Measurements from ENCODE around the gene SLC22A1. TPM values are rescaled to one million over a fixed set of nuclear protein-coding genes. Genes with fewer than 3 reads are reported as not detected.
"Not testable (repeated sequence)": the region's sequence is repeated elsewhere in the genome, so short reads cannot be mapped to it uniquely, and the experiment has no call there.

The SLC22A1 gene
- total RNA-seq, 2 experiments from 2014 or later, result 0.82 to 1.6 TPM

GRCh38 chr6:160118620-160119229 lies 2.9 kb upstream of the SLC22A1 start:
- CTCF ChIA-PET, result interaction anchor here (1.6 kb wide), 1 partner anchor 11 kb away, joined by 3 read pairs; no protein-coding TSS in a partner anchor

GRCh38 chr6:160120087-160120486 lies 1.5 kb upstream of the SLC22A1 start:
- CTCF ChIA-PET, result interaction anchor here (0.8 to 0.9 kb wide), 2 partner anchors 21 to 335 kb away, joined by 3 read pairs; no protein-coding TSS in a partner anchor
- Mint-ChIP-seq H3K27me3 (no peaks in the 10 kb centered on the region), H3K36me3 (peaks cover 15% of the 10 kb centered on the region), H3K27ac (no peak overlapping the region), H3K4me3 (no peak overlapping the region), H3K4me1 (no peaks in the 10 kb centered on the region), H3K9me3 (ENCODE audit: low read depth) (no peaks in the 10 kb centered on the region)
- DNase-seq (no peak), ATAC-seq (no peak)

More at GRCh38 chr6:160118620-160119229, 2.9 kb upstream of the SLC22A1 start:
- DNase-seq (no peak), ATAC-seq (no peak)
- Mint-ChIP-seq H3K9me3 (ENCODE audit: low read depth) (no peaks in the 10 kb centered on the region), H3K27me3 (no peaks in the 10 kb centered on the region), H3K36me3 (peaks cover 15% of the 10 kb centered on the region), H3K4me1 (no peaks in the 10 kb centered on the region), H3K4me3 (no peak overlapping the region), H3K27ac (no peak overlapping the region)

GRCh38 chr6:160121981-160122380 lies 366 bp downstream of the SLC22A1 start:
- no peak overlapping the region for H3K27ac Mint-ChIP-seq
- no peaks in the 10 kb centered on the region for H3K27me3 Mint-ChIP-seq
- no peaks in the 10 kb centered on the region for H3K4me1 Mint-ChIP-seq
- no peak overlapping the region for H3K4me3 Mint-ChIP-seq
- no peaks in the 10 kb centered on the region for H3K9me3 Mint-ChIP-seq (ENCODE audit: low read depth)
- ATAC-seq (no peak), DNase-seq (no peak)
- H3K36me3 Mint-ChIP-seq, result peaks cover 15% of the 10 kb centered on the region
- CTCF ChIA-PET, result interaction anchor here (0.9 kb wide), 1 partner anchor 17 kb away, joined by 3 read pairs; no protein-coding TSS in a partner anchor

- Mint-ChIP-seq H3K4me1 (no peaks in the 10 kb centered on the region), H3K4me3 (no peak overlapping the region), H3K27me3 (no peaks in the 10 kb centered on the region), H3K9me3 (ENCODE audit: low read depth) (no peaks in the 10 kb centered on the region), H3K36me3 (peaks cover 9% of the 10 kb centered on the region), H3K27ac (no peak overlapping the region)
- DNase-seq (no peak), ATAC-seq (no peak)
- CTCF ChIA-PET, result no interaction called here
Measured at GRCh38 chr6:160122744-160123143, 1.1 kb downstream of the SLC22A1 start.

- Mint-ChIP-seq H3K36me3 (peaks cover 6% of the 10 kb centered on the region), H3K4me1 (no peaks in the 10 kb centered on the region), H3K27me3 (no peaks in the 10 kb centered on the region), H3K4me3 (no peak overlapping the region), H3K9me3 (ENCODE audit: low read depth) (no peaks in the 10 kb centered on the region), H3K27ac (no peak overlapping the region)
- CTCF ChIA-PET, result no interaction called here
- ATAC-seq (no peak), DNase-seq (no peak)
Measured at GRCh38 chr6:160124007-160124406, 2.4 kb downstream of the SLC22A1 start.

- H3K4me3 Mint-ChIP-seq, result no peak overlapping the region
- no peaks in the 10 kb centered on the region for H3K27me3 Mint-ChIP-seq
- H3K9me3 Mint-ChIP-seq (ENCODE audit: low read depth), result no peaks in the 10 kb centered on the region
- ATAC-seq, result no peak
- no peak overlapping the region for H3K27ac Mint-ChIP-seq
- H3K4me1 Mint-ChIP-seq, result no peaks in the 10 kb centered on the region
- H3K36me3 Mint-ChIP-seq, result peaks cover under 1% of the 10 kb centered on the region
- DNase-seq, result no peak
- CTCF ChIA-PET, result no interaction called here
Measured at GRCh38 chr6:160124605-160125004, 3.0 kb downstream of the SLC22A1 start.

GRCh38 chr6:160125105-160125504 lies 3.5 kb downstream of the SLC22A1 start:
- H3K9me3 Mint-ChIP-seq (ENCODE audit: low read depth); DNase-seq; H3K36me3 Mint-ChIP-seq; H3K4me3 Mint-ChIP-seq; ATAC-seq; CTCF ChIA-PET; H3K27me3 Mint-ChIP-seq; H3K4me1 Mint-ChIP-seq; H3K27ac Mint-ChIP-seq: not testable (repeated sequence)

GRCh38 chr6:160127270-160128124 lies 5.9 kb downstream of the SLC22A1 start:
- Mint-ChIP-seq H3K4me1 (no peaks in the 10 kb centered on the region), H3K27ac (no peak overlapping the region), H3K27me3 (no peaks in the 10 kb centered on the region), H3K36me3 (no peaks in the 10 kb centered on the region), H3K4me3 (no peak overlapping the region), H3K9me3 (ENCODE audit: low read depth) (no peaks in the 10 kb centered on the region)
- CTCF ChIA-PET, result no interaction called here
- DNase-seq, result peak; percentile 34
- ATAC-seq, result no peak

- Mint-ChIP-seq H3K27ac (no peak overlapping the region), H3K4me1 (no peaks in the 10 kb centered on the region), H3K27me3 (no peaks in the 10 kb centered on the region), H3K36me3 (no peaks in the 10 kb centered on the region), H3K4me3 (no peak overlapping the region), H3K9me3 (ENCODE audit: low read depth) (no peaks in the 10 kb centered on the region)
- DNase-seq, result peak; percentile 27
- CTCF ChIA-PET, result interaction anchor here (1.7 kb wide), 1 partner anchor 10 kb away, joined by 5 read pairs; no protein-coding TSS in a partner anchor
- no peak for ATAC-seq
Measured at GRCh38 chr6:160128125-160128683, 6.6 kb downstream of the SLC22A1 start.

GRCh38 chr6:160128879-160129516 lies 7.4 kb downstream of the SLC22A1 start:
- no peak overlapping the region for H3K4me3 Mint-ChIP-seq
- DNase-seq, result no peak

GRCh38 chr6:160129881-160130615 lies 8.4 kb downstream of the SLC22A1 start:
- CTCF ChIA-PET, result interaction anchor here (1.7 kb wide), 1 partner anchor 8 kb away, joined by 5 read pairs; no protein-coding TSS in a partner anchor
- ATAC-seq, result no peak
- no peak for DNase-seq
- Mint-ChIP-seq H3K27ac (no peak overlapping the region), H3K4me3 (no peak overlapping the region), H3K9me3 (ENCODE audit: low read depth) (no peaks in the 10 kb centered on the region), H3K4me1 (no peaks in the 10 kb centered on the region), H3K36me3 (no peaks in the 10 kb centered on the region), H3K27me3 (no peaks in the 10 kb centered on the region)

More at GRCh38 chr6:160128879-160129516, 7.4 kb downstream of the SLC22A1 start:
- ATAC-seq, result no peak
- Mint-ChIP-seq H3K27ac (no peak overlapping the region), H3K27me3 (no peaks in the 10 kb centered on the region), H3K36me3 (no peaks in the 10 kb centered on the region), H3K4me1 (no peaks in the 10 kb centered on the region), H3K9me3 (ENCODE audit: low read depth) (no peaks in the 10 kb centered on the region)
- CTCF ChIA-PET, result interaction anchor here (1.7 kb wide), 1 partner anchor 9 kb away, joined by 5 read pairs; no protein-coding TSS in a partner anchor

GRCh38 chr6:160130729-160131484 lies 9.3 kb downstream of the SLC22A1 start:
- CTCF ChIA-PET, result no interaction called here
- no peaks in the 10 kb centered on the region for H3K36me3 Mint-ChIP-seq
- H3K27ac Mint-ChIP-seq, result no peak overlapping the region
- no peaks in the 10 kb centered on the region for H3K9me3 Mint-ChIP-seq (ENCODE audit: low read depth)
- H3K4me1 Mint-ChIP-seq, result no peaks in the 10 kb centered on the region
- DNase-seq (no peak), ATAC-seq (no peak)
- H3K27me3 Mint-ChIP-seq, result no peaks in the 10 kb centered on the region
- H3K4me3 Mint-ChIP-seq, result no peak overlapping the region

All from activated CD8-positive, alpha-beta memory T cell treated with anti-CD3 and anti-CD28 coated beads, Interleukin-2, amount 10 ng/mL, durations not matched to agents 7 days and 5 days (primary cell).